Measurements from ENCODE around the gene GFOD2.

Gene GFOD2

GRCh38 chr16:67710607-67711006, 8.5 kb downstream of the GFOD2 start:
- Histone ChIP-seq H3K4me1 (ENCODE audit: control insufficient read depth, insufficient read depth, low read length) (no peaks in the 10 kb centered on the region), H3K9me3 (ENCODE audit: control insufficient read depth, insufficient read depth, low read depth, low read length) (no peaks in the 10 kb centered on the region), H3K4me3 (ENCODE audit: low read depth, low read length) (no peak overlapping the region), H3K27ac (ENCODE audit: extremely low read depth, low read depth, low read length) (no peak overlapping the region), H3K36me3 (ENCODE audit: control insufficient read depth in 2 of 2, insufficient read depth in 1 of 2, low read length in 2 of 2) (peaks cover 0 to 9% of the 10 kb centered on the region in 2 experiments; a peak in 2 of 3 replicates)
- TF ChIP-seq ZEB2 (tag by site-specific recombination; IDR thresholded peaks at IDR 0.05) (no peak), ZBTB10 (tag by site-specific recombination; IDR thresholded peaks at IDR 0.05) (no peak)
- CTCF ChIA-PET, result interaction anchor here (1.2 kb wide), 1 partner anchor 8 kb away, joined by 5 read pairs; no protein-coding TSS in a partner anchor
- POLR2A ChIA-PET, result no interaction called here

GRCh38 chr16:67709050-67709449, 10.1 kb downstream of the GFOD2 start:
- peaks cover 0 to 5% of the 10 kb centered on the region in 2 experiments; a peak in 2 of 3 replicates for H3K36me3 ChIP-seq (ENCODE audit: control insufficient read depth in 2 of 2, insufficient read depth in 1 of 2, low read length in 2 of 2)
- CTCF ChIA-PET, result interaction anchor here (1.1 kb wide), 1 partner anchor 107 kb away, joined by 6 read pairs; no protein-coding TSS in a partner anchor
- no peak overlapping the region for H3K4me3 ChIP-seq (ENCODE audit: low read depth, low read length)
- H3K4me1 ChIP-seq (ENCODE audit: control insufficient read depth, insufficient read depth, low read length), result peaks cover 4% of the 10 kb centered on the region; the same call in 1 of the 2 replicates
- no peaks in the 10 kb centered on the region for H3K9me3 ChIP-seq (ENCODE audit: control insufficient read depth, insufficient read depth, low read depth, low read length)
- H3K27ac ChIP-seq (ENCODE audit: extremely low read depth, low read depth, low read length), result no peak overlapping the region
- POLR2A ChIA-PET, result interaction anchor here (1.1 kb wide), 2 partner anchors 10 kb away, joined by 3 to 6 read pairs; partner anchors contain the start of gene GFOD2
- TF ChIP-seq, protein P1, sequence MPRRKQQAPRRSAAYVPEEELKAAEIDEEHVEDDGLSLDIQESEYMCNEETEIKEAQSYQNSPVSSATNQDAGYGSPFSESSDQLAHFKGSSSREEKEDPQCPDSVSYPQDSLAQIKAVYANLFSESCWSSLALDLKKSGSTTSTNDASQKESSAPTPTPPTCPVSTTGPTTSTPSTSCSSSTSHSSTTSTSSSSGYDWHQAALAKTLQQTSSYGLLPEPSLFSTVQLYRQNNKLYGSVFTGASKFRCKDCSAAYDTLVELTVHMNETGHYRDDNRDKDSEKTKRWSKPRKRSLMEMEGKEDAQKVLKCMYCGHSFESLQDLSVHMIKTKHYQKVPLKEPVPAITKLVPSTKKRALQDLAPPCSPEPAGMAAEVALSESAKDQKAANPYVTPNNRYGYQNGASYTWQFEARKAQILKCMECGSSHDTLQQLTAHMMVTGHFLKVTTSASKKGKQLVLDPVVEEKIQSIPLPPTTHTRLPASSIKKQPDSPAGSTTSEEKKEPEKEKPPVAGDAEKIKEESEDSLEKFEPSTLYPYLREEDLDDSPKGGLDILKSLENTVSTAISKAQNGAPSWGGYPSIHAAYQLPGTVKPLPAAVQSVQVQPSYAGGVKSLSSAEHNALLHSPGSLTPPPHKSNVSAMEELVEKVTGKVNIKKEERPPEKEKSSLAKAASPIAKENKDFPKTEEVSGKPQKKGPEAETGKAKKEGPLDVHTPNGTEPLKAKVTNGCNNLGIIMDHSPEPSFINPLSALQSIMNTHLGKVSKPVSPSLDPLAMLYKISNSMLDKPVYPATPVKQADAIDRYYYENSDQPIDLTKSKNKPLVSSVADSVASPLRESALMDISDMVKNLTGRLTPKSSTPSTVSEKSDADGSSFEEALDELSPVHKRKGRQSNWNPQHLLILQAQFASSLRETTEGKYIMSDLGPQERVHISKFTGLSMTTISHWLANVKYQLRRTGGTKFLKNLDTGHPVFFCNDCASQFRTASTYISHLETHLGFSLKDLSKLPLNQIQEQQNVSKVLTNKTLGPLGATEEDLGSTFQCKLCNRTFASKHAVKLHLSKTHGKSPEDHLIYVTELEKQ (tag by site-specific recombination; IDR thresholded peaks at IDR 0.05; ENCODE audit: borderline replicate concordance), result no peak
- TF ChIP-seq ZNF354C (tag by site-specific recombination; IDR thresholded peaks at IDR 0.05; ENCODE audit: borderline replicate concordance, low read depth), result no peak
- no peak for TF ChIP-seq ZBTB49 (tag by site-specific recombination; IDR thresholded peaks at IDR 0.05; ENCODE audit: low read depth)
- TF ChIP-seq, protein P2, sequence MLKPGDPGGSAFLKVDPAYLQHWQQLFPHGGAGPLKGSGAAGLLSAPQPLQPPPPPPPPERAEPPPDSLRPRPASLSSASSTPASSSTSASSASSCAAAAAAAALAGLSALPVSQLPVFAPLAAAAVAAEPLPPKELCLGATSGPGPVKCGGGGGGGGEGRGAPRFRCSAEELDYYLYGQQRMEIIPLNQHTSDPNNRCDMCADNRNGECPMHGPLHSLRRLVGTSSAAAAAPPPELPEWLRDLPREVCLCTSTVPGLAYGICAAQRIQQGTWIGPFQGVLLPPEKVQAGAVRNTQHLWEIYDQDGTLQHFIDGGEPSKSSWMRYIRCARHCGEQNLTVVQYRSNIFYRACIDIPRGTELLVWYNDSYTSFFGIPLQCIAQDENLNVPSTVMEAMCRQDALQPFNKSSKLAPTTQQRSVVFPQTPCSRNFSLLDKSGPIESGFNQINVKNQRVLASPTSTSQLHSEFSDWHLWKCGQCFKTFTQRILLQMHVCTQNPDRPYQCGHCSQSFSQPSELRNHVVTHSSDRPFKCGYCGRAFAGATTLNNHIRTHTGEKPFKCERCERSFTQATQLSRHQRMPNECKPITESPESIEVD (tag by site-specific recombination; IDR thresholded peaks at IDR 0.05), result no peak
- TF ChIP-seq, protein P3, sequence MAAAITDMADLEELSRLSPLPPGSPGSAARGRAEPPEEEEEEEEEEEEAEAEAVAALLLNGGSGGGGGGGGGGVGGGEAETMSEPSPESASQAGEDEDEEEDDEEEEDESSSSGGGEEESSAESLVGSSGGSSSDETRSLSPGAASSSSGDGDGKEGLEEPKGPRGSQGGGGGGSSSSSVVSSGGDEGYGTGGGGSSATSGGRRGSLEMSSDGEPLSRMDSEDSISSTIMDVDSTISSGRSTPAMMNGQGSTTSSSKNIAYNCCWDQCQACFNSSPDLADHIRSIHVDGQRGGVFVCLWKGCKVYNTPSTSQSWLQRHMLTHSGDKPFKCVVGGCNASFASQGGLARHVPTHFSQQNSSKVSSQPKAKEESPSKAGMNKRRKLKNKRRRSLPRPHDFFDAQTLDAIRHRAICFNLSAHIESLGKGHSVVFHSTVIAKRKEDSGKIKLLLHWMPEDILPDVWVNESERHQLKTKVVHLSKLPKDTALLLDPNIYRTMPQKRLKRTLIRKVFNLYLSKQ (tag by site-specific recombination; IDR thresholded peaks at IDR 0.05; ENCODE audit: borderline replicate concordance), result no peak
- no peak for TF ChIP-seq YY1 (tag by site-specific recombination; IDR thresholded peaks at IDR 0.05)
- TF ChIP-seq KLF9 (tag by site-specific recombination; IDR thresholded peaks at IDR 0.05; ENCODE audit: low read depth), result no peak
- TF ChIP-seq ZBTB17 (tag by site-specific recombination; IDR thresholded peaks at IDR 0.05), result no peak
- TF ChIP-seq ZNF560 (tag by site-specific recombination; IDR thresholded peaks at IDR 0.05; ENCODE audit: borderline replicate concordance), result no peak
- no peak for TF ChIP-seq ZNF561 (tag by site-specific recombination; IDR thresholded peaks at IDR 0.05; ENCODE audit: borderline replicate concordance)
- no peak for TF ChIP-seq MZF1 (tag by site-specific recombination; IDR thresholded peaks at IDR 0.05; ENCODE audit: borderline replicate concordance)
- TF ChIP-seq, protein P4, sequence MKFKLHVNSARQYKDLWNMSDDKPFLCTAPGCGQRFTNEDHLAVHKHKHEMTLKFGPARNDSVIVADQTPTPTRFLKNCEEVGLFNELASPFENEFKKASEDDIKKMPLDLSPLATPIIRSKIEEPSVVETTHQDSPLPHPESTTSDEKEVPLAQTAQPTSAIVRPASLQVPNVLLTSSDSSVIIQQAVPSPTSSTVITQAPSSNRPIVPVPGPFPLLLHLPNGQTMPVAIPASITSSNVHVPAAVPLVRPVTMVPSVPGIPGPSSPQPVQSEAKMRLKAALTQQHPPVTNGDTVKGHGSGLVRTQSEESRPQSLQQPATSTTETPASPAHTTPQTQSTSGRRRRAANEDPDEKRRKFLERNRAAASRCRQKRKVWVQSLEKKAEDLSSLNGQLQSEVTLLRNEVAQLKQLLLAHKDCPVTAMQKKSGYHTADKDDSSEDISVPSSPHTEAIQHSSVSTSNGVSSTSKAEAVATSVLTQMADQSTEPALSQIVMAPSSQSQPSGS (tag by site-specific recombination; IDR thresholded peaks at IDR 0.05; ENCODE audit: low read depth), result no peak
- no peak for TF ChIP-seq MEIS1 (CRISPR knock-in tag; IDR thresholded peaks at IDR 0.05; ENCODE audit: borderline replicate concordance)
- no peak for TF ChIP-seq BCL11A (tag by site-specific recombination; IDR thresholded peaks at IDR 0.05; ENCODE audit: low read depth)
- no peak for TF ChIP-seq ZNF623 (tag by site-specific recombination; IDR thresholded peaks at IDR 0.05)
- TF ChIP-seq ZNF416 (tag by site-specific recombination; IDR thresholded peaks at IDR 0.05), result no peak
- no peak for TF ChIP-seq GLIS1 (tag by site-specific recombination; IDR thresholded peaks at IDR 0.05)
- TF ChIP-seq ZNF174 (tag by site-specific recombination; IDR thresholded peaks at IDR 0.05), result no peak

Measured in HEK293 (cell line).